Measurements from ENCODE around the gene NUP133. TPM values are rescaled to one million over a fixed set of nuclear protein-coding genes. Genes with fewer than 3 reads are reported as not detected.

Gene NUP133
- total and polyA plus RNA-seq, 2 of the 4 experiments (the other 2 are of a cell fraction) = 13.4 to 30.5 TPM

DNA sequence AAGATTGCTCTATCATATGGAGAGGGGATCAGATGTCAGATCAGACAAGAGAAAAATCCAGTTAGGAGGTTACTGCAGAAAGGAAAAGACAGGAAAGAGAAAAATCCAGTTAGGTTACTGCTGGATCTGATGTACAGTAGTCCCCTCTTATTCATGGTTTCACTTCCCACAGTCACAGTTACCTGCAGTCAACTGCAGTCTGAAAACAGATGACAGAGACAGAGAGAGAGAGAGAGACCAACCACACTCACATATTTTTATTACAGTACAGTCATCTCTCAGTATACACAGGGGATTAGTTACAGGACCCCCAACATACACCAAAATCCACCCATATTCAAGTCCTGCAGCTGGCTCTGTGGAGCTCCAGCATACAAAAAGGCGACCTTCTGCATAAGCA is 29.3 kb downstream of the NUP133 start:
- H2AFZ ChIP-seq (replicated peaks; ENCODE audit: low read length, poor library complexity) = no peak overlapping the region
- peaks cover 32% of the 10 kb centered on the region for H3K36me3 ChIP-seq (ENCODE audit: control insufficient read depth, insufficient read depth, low read length)
- ChIA-PET CTCF (no interaction called here), POLR2A (ENCODE audit: unreplicated experiment) (no interaction called here)
- H4K8ac ChIP-seq (ENCODE audit: low read depth in 2 of 2, low read length in 2 of 2) = no peak overlapping the region
- no peaks in the 10 kb centered on the region for H3K9me1 ChIP-seq (ENCODE audit: insufficient read depth, low read length)
- no peak overlapping the region for H2AK9ac ChIP-seq (replicated peaks; ENCODE audit: low read depth, low read length, poor library complexity)
- H3K79me1 ChIP-seq (ENCODE audit: low read depth in 1 of 2, low read length in 2 of 2) = peaks cover 12 to 15% of the 10 kb centered on the region in 2 experiments; a peak in 3 of 4 replicates
- H3K27ac ChIP-seq (ENCODE audit: insufficient read depth, low read length) = no peak overlapping the region
- H2AK5ac ChIP-seq (ENCODE audit: low read depth, low read length) = no peak overlapping the region
- H3K56ac ChIP-seq (ENCODE audit: extremely low read depth, insufficient read depth, low read length) = no peak overlapping the region
- H4K20me1 ChIP-seq (ENCODE audit: insufficient read depth, low read length) = no peaks in the 10 kb centered on the region; the same call in 1 of the 2 replicates
- ATAC-seq (ENCODE audit: low read depth) (no peak), DNase-seq (no peak)
- WGBS, 2 experiments (ENCODE audit: extremely low coverage in 2 of 2, insufficient read length in 1 of 2) = no CpG with 5 or more reads among the region's 1 CpG
- H2BK5ac ChIP-seq (ENCODE audit: low read depth, low read length, poor library complexity, severe bottlenecking) = no peak overlapping the region
- H3K4ac ChIP-seq (ENCODE audit: low read depth, low read length) = no peak overlapping the region
- intact Hi-C loops (cut with micrococcal nuclease) = no loop called here
- TF ChIP-seq, protein P1, sequence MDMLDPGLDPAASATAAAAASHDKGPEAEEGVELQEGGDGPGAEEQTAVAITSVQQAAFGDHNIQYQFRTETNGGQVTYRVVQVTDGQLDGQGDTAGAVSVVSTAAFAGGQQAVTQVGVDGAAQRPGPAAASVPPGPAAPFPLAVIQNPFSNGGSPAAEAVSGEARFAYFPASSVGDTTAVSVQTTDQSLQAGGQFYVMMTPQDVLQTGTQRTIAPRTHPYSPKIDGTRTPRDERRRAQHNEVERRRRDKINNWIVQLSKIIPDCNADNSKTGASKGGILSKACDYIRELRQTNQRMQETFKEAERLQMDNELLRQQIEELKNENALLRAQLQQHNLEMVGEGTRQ (IDR thresholded peaks at IDR 0.05; ENCODE audit: low read depth, low read length) = no peak
- no peak for TF ChIP-seq POLR2A (IDR thresholded peaks at IDR 0.05; ENCODE audit: low read depth, low read length)
- no peak for TF ChIP-seq RCOR1 (IDR thresholded peaks at IDR 0.05; ENCODE audit: insufficient replicate concordance, low read length)
- TF ChIP-seq CHD1 (IDR thresholded peaks at IDR 0.05; ENCODE audit: low read depth, low read length) = no peak
- no peak for TF ChIP-seq MAFK (IDR thresholded peaks at IDR 0.05; ENCODE audit: low read depth, low read length)
- no peak for TF ChIP-seq CEBPB (IDR thresholded peaks at IDR 0.05; ENCODE audit: low read depth, low read length)
- TF ChIP-seq NFE2L2 (IDR thresholded peaks at IDR 0.05; ENCODE audit: low read depth, low read length) = no peak
- no peak for TF ChIP-seq SMC3 (IDR thresholded peaks at IDR 0.05; ENCODE audit: low read depth, low read length)
- TF ChIP-seq FOS (IDR thresholded peaks at IDR 0.05; ENCODE audit: low read depth, low read length) = no peak
- TF ChIP-seq RFX5 (IDR thresholded peaks at IDR 0.05; ENCODE audit: low read depth, low read length) = no peak
- TF ChIP-seq MXI1 (IDR thresholded peaks at IDR 0.05; ENCODE audit: borderline replicate concordance, low read depth, low read length) = no peak
- TF ChIP-seq RAD21 (IDR thresholded peaks at IDR 0.05; ENCODE audit: low read length) = no peak
- TF ChIP-seq BHLHE40 (IDR thresholded peaks at IDR 0.05; ENCODE audit: low read depth, low read length) = no peak
- TF ChIP-seq CTCF (conservative IDR thresholded peaks at IDR 0.05; ENCODE audit: low read depth, low read length) = no peak
- no peak for TF ChIP-seq MAZ (IDR thresholded peaks at IDR 0.05; ENCODE audit: borderline replicate concordance, low read depth, low read length)
- TF ChIP-seq ELK1 (IDR thresholded peaks at IDR 0.05; ENCODE audit: borderline replicate concordance, low read depth, low read length) = no peak
- no peak overlapping the region for H3K14ac ChIP-seq (replicated peaks; ENCODE audit: low read depth, low read length)
- H3K23ac ChIP-seq (ENCODE audit: low read depth, low read length) = no peak overlapping the region
- H2BK120ac ChIP-seq (ENCODE audit: low read depth, low read length) = no peak overlapping the region
- H3K4me3 ChIP-seq (ENCODE audit: insufficient read depth, low read depth, low read length) = no peak overlapping the region
- H4K91ac ChIP-seq (ENCODE audit: insufficient read depth, low read depth, low read length) = no peak overlapping the region
- no peaks in the 10 kb centered on the region for H3K9me3 ChIP-seq (ENCODE audit: control insufficient read depth, insufficient read depth, low read length)
- BruUV-seq (replicated peaks) = no TSS peak
- H3K27me3 ChIP-seq (ENCODE audit: control insufficient read depth, insufficient read depth, low read length) = no peaks in the 10 kb centered on the region
- dilution Hi-C loops (cut with HindIII; ENCODE audit: low sequenced_read_pairs, unreplicated experiment) = loop anchor here (25.0 kb wide), 1 partner anchor 217 kb away; the partner anchor contains the start of gene RAB4A
- no peak overlapping the region for H3K4me2 ChIP-seq (ENCODE audit: low read depth, low read length)
- no peak overlapping the region for H2BK20ac ChIP-seq (ENCODE audit: low read depth, low read length)
- no peaks in the 10 kb centered on the region for H3K4me1 ChIP-seq (ENCODE audit: control insufficient read depth, insufficient read depth, low read length)
- no peak overlapping the region for H3K18ac ChIP-seq (ENCODE audit: low read depth, low read length)
- H3K9ac ChIP-seq (ENCODE audit: low read depth, low read length) = no peak overlapping the region
- in situ Hi-C loops (cut with MboI; ENCODE audit: low sequenced_read_pairs) = no loop called here
- H4K5ac ChIP-seq (ENCODE audit: low read depth, low read length) = no peak overlapping the region
- H2BK15ac ChIP-seq (ENCODE audit: low read depth, low read length) = no peak overlapping the region
